IMR-90 (cell line): ENCODE measurements around the gene ACSL6. TPM values are rescaled to one million over a fixed set of nuclear protein-coding genes. Genes with fewer than 3 reads are reported as not detected.

ENCODE experiments used
- ATAC-seq: fragments of 200-7000 bp; cut with Tn5 transposase; 2 replicates; pipeline ENCODE4 v1.9.1; 2020; ENCODE audit warnings: low read depth, mild to moderate bottlenecking, moderate library complexity
- BruUV-seq: library from RNA; stranded (reverse); fragments of 400-500 nt; replicated peaks from 2 replicates; lab custom pipeline; 2021; lab: Mats Ljungman, UMichigan
- CTCF ChIA-PET: fragments of 300-600 bp; formaldehyde crosslinking; extraction: SDS; loops from one replicate; lab custom pipeline; 2021; ENCODE audit warnings: antibody characterized with exemption; lab: Yijun Ruan, JAX
- POLR2A ChIA-PET: fragments of 300-600 bp; sonication (Branson Sonifier 250); formaldehyde crosslinking; loops from one replicate; lab custom pipeline; 2022; ENCODE audit warnings: antibody characterized with exemption; ENCODE audit not compliant: unreplicated experiment; lab: Charles Lee
- DNase-seq: peaks from one replicate; pipeline ENCODE4 v3.0.0; 2013
- H2AFZ ChIP-seq: replicated peaks from 2 replicates; pipeline ENCODE3; 2013; ENCODE audit warnings: low read length, mild to moderate bottlenecking; ENCODE audit not compliant: poor library complexity
- H2AK5ac ChIP-seq: 2 replicates; pipeline ENCODE4 v1.6.1; 2013; ENCODE audit warnings: low read depth, low read length, inconsistent platforms
- H2AK9ac ChIP-seq: replicated peaks from 2 replicates; pipeline ENCODE3; 2013; ENCODE audit warnings: mild to moderate bottlenecking, low read depth, low read length, moderate library complexity; ENCODE audit not compliant: poor library complexity
- H2BK120ac ChIP-seq: 2 replicates; pipeline ENCODE4 v1.6.1; 2013; ENCODE audit warnings: low read depth, low read length, inconsistent platforms
- H2BK15ac ChIP-seq: 3 replicates; pipeline ENCODE4 v1.6.1; 2013; ENCODE audit warnings: low read depth, low read length, inconsistent platforms
- H2BK20ac ChIP-seq: 2 replicates; pipeline ENCODE4 v1.6.1; 2013; ENCODE audit warnings: low read depth, mild to moderate bottlenecking, inconsistent platforms, low read length, moderate library complexity
- H2BK5ac ChIP-seq: 2 replicates; pipeline ENCODE4 v1.6.1; 2013; ENCODE audit warnings: mild to moderate bottlenecking, low read depth, low read length, inconsistent platforms; ENCODE audit not compliant: poor library complexity, severe bottlenecking
- H3K14ac ChIP-seq: replicated peaks from 2 replicates; pipeline ENCODE4 v1.6.1; 2013; ENCODE audit warnings: low read depth, low read length, inconsistent platforms
- H3K18ac ChIP-seq: 2 replicates; pipeline ENCODE4 v1.6.1; 2013; ENCODE audit warnings: low read depth, low read length, control low read depth
- H3K23ac ChIP-seq: 2 replicates; pipeline ENCODE4 v1.6.1; 2013; ENCODE audit warnings: low read depth, low read length, inconsistent platforms
- H3K27ac ChIP-seq: 2 replicates; pipeline ENCODE4 v1.5.1; 2013; ENCODE audit warnings: mild to moderate bottlenecking, control low read depth, low read length; ENCODE audit not compliant: insufficient read depth
- H3K27me3 ChIP-seq: 2 replicates; pipeline ENCODE4 v1.6.1; 2013; ENCODE audit warnings: low read length; ENCODE audit not compliant: control insufficient read depth, insufficient read depth
- H3K36me3 ChIP-seq: 2 replicates; pipeline ENCODE4 v1.6.1; 2013; ENCODE audit warnings: low read length, mixed read lengths; ENCODE audit not compliant: control insufficient read depth, insufficient read depth
- H3K4ac ChIP-seq: 2 replicates; pipeline ENCODE4 v1.6.1; 2013; ENCODE audit warnings: low read depth, low read length, inconsistent platforms
- H3K4me1 ChIP-seq: 2 replicates; pipeline ENCODE4 v1.6.1; 2013; ENCODE audit warnings: low read length, mixed read lengths; ENCODE audit not compliant: control insufficient read depth, insufficient read depth
- H3K4me2 ChIP-seq: 2 replicates; pipeline ENCODE4 v1.6.1; 2013; ENCODE audit warnings: low read depth, mild to moderate bottlenecking, control low read depth, low read length, moderate library complexity
- H3K4me3 ChIP-seq: 2 replicates; pipeline ENCODE4 v1.5.1; 2013; ENCODE audit warnings: low read depth, mild to moderate bottlenecking, control low read depth, low read length, moderate library complexity; ENCODE audit not compliant: insufficient read depth
- H3K56ac ChIP-seq: 2 replicates; pipeline ENCODE4 v1.6.1; 2013; ENCODE audit warnings: low read length, inconsistent platforms; ENCODE audit not compliant: insufficient read depth; ENCODE audit errors: extremely low read depth
- H3K79me1 ChIP-seq, 2 experiments: 2 replicates each; pipeline ENCODE4 v1.6.1; 2013; ENCODE audit warnings: low read length in 2 of 2, inconsistent platforms in 1 of 2, low read depth in 1 of 2
- H3K9ac ChIP-seq: 2 replicates; pipeline ENCODE4 v1.6.1; 2013; ENCODE audit warnings: low read depth, low read length, control low read depth
- H3K9me1 ChIP-seq: 2 replicates; pipeline ENCODE4 v1.6.1; 2013; ENCODE audit warnings: low read length, inconsistent platforms; ENCODE audit not compliant: insufficient read depth
- H3K9me3 ChIP-seq: 2 replicates; pipeline ENCODE4 v1.6.1; 2013; ENCODE audit warnings: low read length; ENCODE audit not compliant: control insufficient read depth, insufficient read depth
- H4K20me1 ChIP-seq: 2 replicates; pipeline ENCODE4 v1.6.1; 2013; ENCODE audit warnings: low read length, inconsistent platforms; ENCODE audit not compliant: insufficient read depth
- H4K5ac ChIP-seq: 2 replicates; pipeline ENCODE4 v1.6.1; 2013; ENCODE audit warnings: mild to moderate bottlenecking, low read depth, low read length, control low read depth
- H4K8ac ChIP-seq, 2 experiments: 2 replicates each; pipeline ENCODE4 v1.6.1; 2013; ENCODE audit warnings: low read depth in 2 of 2, low read length in 2 of 2, control low read depth in 1 of 2, inconsistent platforms in 1 of 2
- H4K91ac ChIP-seq: 2 replicates; pipeline ENCODE4 v1.6.1; 2013; ENCODE audit warnings: low read depth, low read length, inconsistent platforms; ENCODE audit not compliant: insufficient read depth
- BHLHE40 ChIP-seq: fragments of 150-350 bp; IDR thresholded peaks from 2 replicates; pipeline ENCODE4 v1.6.1; 2016; ENCODE audit warnings: mild to moderate bottlenecking, low read depth, low read length
- CEBPB ChIP-seq: IDR thresholded peaks from 2 replicates; pipeline ENCODE4 v1.6.1; 2012; ENCODE audit warnings: low read depth, low read length, improper control_type of control experiment
- CHD1 ChIP-seq: IDR thresholded peaks from 2 replicates; pipeline ENCODE4 v1.6.1; 2012; ENCODE audit warnings: low read depth, low read length, improper control_type of control experiment
- CTCF ChIP-seq: conservative IDR thresholded peaks from 2 replicates; pipeline ENCODE4 v1.5.1; 2012; ENCODE audit warnings: mild to moderate bottlenecking, low read depth, low read length, improper control_type of control experiment
- ELK1 ChIP-seq: fragments of 150-350 bp; IDR thresholded peaks from 2 replicates; pipeline ENCODE4 v1.6.1; 2016; ENCODE audit warnings: low read depth, mild to moderate bottlenecking, low read length, moderate library complexity, borderline replicate concordance
- FOS ChIP-seq: fragments of 150-350 bp; IDR thresholded peaks from 2 replicates; pipeline ENCODE4 v1.6.1; 2016; ENCODE audit warnings: low read depth, low read length
- MAFK ChIP-seq: IDR thresholded peaks from 2 replicates; pipeline ENCODE4 v1.6.1; 2012; ENCODE audit warnings: low read depth, low read length, improper control_type of control experiment
- MAZ ChIP-seq: IDR thresholded peaks from 2 replicates; pipeline ENCODE4 v1.6.1; 2012; ENCODE audit warnings: low read depth, mild to moderate bottlenecking, low read length, improper control_type of control experiment, moderate library complexity, borderline replicate concordance
- MXI1 ChIP-seq: IDR thresholded peaks from 2 replicates; pipeline ENCODE4 v1.6.1; 2012; ENCODE audit warnings: low read depth, mild to moderate bottlenecking, low read length, moderate library complexity, borderline replicate concordance
- NFE2L2 ChIP-seq: fragments of 150-350 bp; IDR thresholded peaks from 2 replicates; pipeline ENCODE4 v1.6.1; 2016; ENCODE audit warnings: low read depth, mild to moderate bottlenecking, low read length
- POLR2A ChIP-seq: IDR thresholded peaks from 2 replicates; pipeline ENCODE4 v1.6.1; 2012; ENCODE audit warnings: mild to moderate bottlenecking, low read depth, low read length
- RAD21 ChIP-seq: IDR thresholded peaks from 2 replicates; pipeline ENCODE4 v1.6.1; 2012; ENCODE audit warnings: low read length, improper control_type of control experiment
- RCOR1 ChIP-seq: IDR thresholded peaks from 2 replicates; pipeline ENCODE4 v1.6.1; 2012; ENCODE audit warnings: mild to moderate bottlenecking, low read length, improper control_type of control experiment; ENCODE audit not compliant: insufficient replicate concordance
- RFX5 ChIP-seq: IDR thresholded peaks from 2 replicates; pipeline ENCODE4 v1.8.0; 2012; ENCODE audit warnings: low read depth, mild to moderate bottlenecking, low read length, moderate library complexity
- SMC3 ChIP-seq: fragments of 150-350 bp; IDR thresholded peaks from 2 replicates; pipeline ENCODE4 v1.6.1; 2016; ENCODE audit warnings: low read depth, mild to moderate bottlenecking, antibody characterized with exemption, low read length, moderate library complexity
- USF2 ChIP-seq: fragments of 150-350 bp; IDR thresholded peaks from 2 replicates; pipeline ENCODE4 v1.6.1; 2017; ENCODE audit warnings: mild to moderate bottlenecking, antibody characterized with exemption, low read length, low read depth
- WGBS, 2 experiments: methylation state at CpG; one replicate each; pipeline versions ENCODE4 v1.1.5 to v1.1.7; 2013; ENCODE audit warnings: missing lambda C conversion rate in 2 of 2; ENCODE audit not compliant: insufficient read length in 1 of 2; ENCODE audit errors: extremely low coverage in 2 of 2; 5-methylcytosine and 5-hydroxymethylcytosine counted together
- dilution Hi-C: fragments of 300-500 bp; cut with HindIII; formaldehyde crosslinking; loops from one replicate; pipeline ENCODE4 v1.14.3; 2018; ENCODE audit warnings: low sequenced_read_pairs; ENCODE audit not compliant: unreplicated experiment
- in situ Hi-C: fragments of 300-500 bp; cut with MboI; formaldehyde crosslinking; loops from 3 replicates; pipeline ENCODE4 v1.14.3; 2019; ENCODE audit warnings: low sequenced_read_pairs, inconsistent platforms, mixed read lengths
- intact Hi-C: fragments of 100-400 bp; cut with micrococcal nuclease; formaldehyde crosslinking; loops from 2 replicates; pipeline ENCODE4 v1.10.0; 2022
- polyA plus RNA-seq, 3 experiments: library from polyadenylated mRNA; depleted of rRNA; stranded (reverse); fragments of >200 nt; gene quantifications; 2 replicates each; pipeline ENCODE4 v1.2.3, GENCODE V29; 2012; ENCODE audit warnings: low replicate concordance in 1 of 3
- total RNA-seq: library from RNA; depleted of rRNA; stranded (reverse); fragments of >200 nt; gene quantifications from 2 replicates; pipeline ENCODE4 v1.2.3, GENCODE V29; 2012

ACSL6 gene
- total and polyA plus RNA-seq, 2 of the 4 experiments (the other 2 are of a cell fraction): not detected

GRCh38 chr5:132053483-132053882 lies 42.0 kb upstream of the ACSL6 start:
- H3K27me3 ChIP-seq: peaks cover 49% of the 10 kb centered on the region

More at GRCh38 chr5:132053483-132053882, 42.0 kb upstream of the ACSL6 start:
- Histone ChIP-seq H3K18ac (no peak overlapping the region), H4K5ac (no peak overlapping the region), H3K27ac (no peak overlapping the region), H2BK15ac (no peak overlapping the region), H3K9me1 (no peaks in the 10 kb centered on the region), H2BK20ac (no peak overlapping the region), H2AFZ (no peak overlapping the region), H4K8ac (no peak overlapping the region), H3K9ac (no peak overlapping the region), H2BK5ac (no peak overlapping the region), H3K4me3 (no peak overlapping the region), H4K20me1 (no peaks in the 10 kb centered on the region), H3K4me2 (no peak overlapping the region), H3K4me1 (no peaks in the 10 kb centered on the region), H3K36me3 (no peaks in the 10 kb centered on the region), H3K79me1 (no peaks in the 10 kb centered on the region), H2AK9ac (no peak overlapping the region), H3K23ac (no peak overlapping the region), H3K14ac (no peak overlapping the region), H2AK5ac (no peak overlapping the region), H2BK120ac (no peak overlapping the region), H3K4ac (no peak overlapping the region), H3K56ac (no peak overlapping the region), H4K91ac (no peak overlapping the region), H3K9me3 (no peaks in the 10 kb centered on the region)
- ChIA-PET POLR2A (no interaction called here), CTCF (no interaction called here)
- TF ChIP-seq MAFK: no peak
- no peak for TF ChIP-seq NFE2L2
- TF ChIP-seq MXI1: no peak
- no peak for TF ChIP-seq CHD1
- TF ChIP-seq RAD21: no peak
- no peak for TF ChIP-seq RFX5
- no peak for TF ChIP-seq FOS
- no peak for TF ChIP-seq CEBPB
- TF ChIP-seq MAZ: no peak
- TF ChIP-seq BHLHE40: no peak
- TF ChIP-seq USF2: no peak
- no peak for TF ChIP-seq CTCF
- TF ChIP-seq POLR2A: no peak
- TF ChIP-seq SMC3: no peak
- no peak for TF ChIP-seq ELK1
- TF ChIP-seq RCOR1: no peak
- 0% methylated on average over 1 of the region's 4 CpGs; no CpG with 5 or more reads in 1 of the 2 experiments for whole genome bisulfite sequencing, 2 experiments
- ATAC-seq: no peak
- dilution Hi-C loops (no loop called here), in situ Hi-C loops (no loop called here), intact Hi-C loops (no loop called here)
- no peak for DNase-seq
- BruUV-seq: no TSS peak
